ENCODE data around the gene RPS17. TPM values are rescaled to one million over a fixed set of nuclear protein-coding genes. Genes with fewer than 3 reads are reported as not detected.

The RPS17 gene
- 2,714 and 3,846 TPM in 2 replicates for total RNA-seq

DNA sequence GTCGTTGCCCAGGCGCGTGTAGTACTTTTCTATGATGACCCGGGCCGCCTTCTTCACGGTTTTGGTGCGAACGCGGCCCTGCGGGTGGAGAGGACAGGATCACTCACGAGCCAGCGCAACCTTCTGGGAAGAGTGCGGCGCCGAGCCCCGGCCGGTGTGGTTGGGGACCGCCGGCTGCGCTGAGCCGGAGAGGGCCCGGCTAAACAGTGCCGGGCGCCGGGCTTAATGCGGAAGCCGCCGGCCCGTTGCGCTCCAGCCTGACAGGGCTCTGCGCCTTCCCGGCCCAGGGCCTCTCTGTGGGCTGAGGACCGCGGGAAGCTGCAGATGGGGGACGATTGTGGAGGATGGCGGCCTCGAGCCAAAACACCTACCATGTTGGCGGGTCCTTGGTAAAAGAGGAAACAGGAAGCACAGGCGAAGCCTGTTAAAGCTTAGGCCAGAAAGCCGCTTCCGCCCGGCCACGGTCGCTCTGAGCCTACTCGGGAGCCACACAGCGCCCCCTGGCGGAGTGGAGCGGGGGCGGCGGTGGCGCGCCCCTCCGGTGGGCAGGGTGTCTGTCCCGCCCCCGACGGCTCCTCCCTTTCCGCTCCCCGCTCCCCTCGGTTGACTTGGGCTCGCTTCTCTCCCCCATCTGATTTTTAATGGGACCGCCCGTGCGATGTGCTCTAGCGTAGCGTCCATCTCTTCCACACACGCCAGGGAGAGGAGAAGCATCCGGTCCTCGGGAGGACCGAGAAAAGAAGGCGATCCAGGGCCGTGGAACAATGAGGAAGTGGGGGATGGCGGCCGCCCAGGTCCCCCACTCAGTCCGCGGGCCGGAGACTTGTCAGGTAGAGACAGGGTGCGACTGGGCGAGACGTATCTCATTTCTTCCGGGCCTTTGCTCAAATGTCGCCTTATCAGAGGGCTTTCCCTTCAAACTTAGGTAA lies at the start of gene RPS17:
RPS17 (minus strand) TSS at position 403 of the 929 bp plus-strand sequence; CDS start at position 374, 29 bp downstream.

Other genes starting within 250 kb of the RPS17 start
- 0.21 and 1.4 TPM in 2 replicates for gene GOLGA6L10, start 191.0 kb downstream of the RPS17 start, total RNA-seq
- 8.8 and 9.2 TPM in 2 replicates for gene GOLGA6L9, start 110.6 kb downstream of the RPS17 start, total RNA-seq
- 0.07 TPM in 1 of 2 replicates, not detected in the other for gene CPEB1, start 106.9 kb upstream of the RPS17 start, total RNA-seq
- under 0.01 and 2.1 TPM in 2 replicates for gene AP3B2, start 169.4 kb upstream of the RPS17 start, total RNA-seq